ENCODE results near the gene MECR.

Gene MECR

DNA sequence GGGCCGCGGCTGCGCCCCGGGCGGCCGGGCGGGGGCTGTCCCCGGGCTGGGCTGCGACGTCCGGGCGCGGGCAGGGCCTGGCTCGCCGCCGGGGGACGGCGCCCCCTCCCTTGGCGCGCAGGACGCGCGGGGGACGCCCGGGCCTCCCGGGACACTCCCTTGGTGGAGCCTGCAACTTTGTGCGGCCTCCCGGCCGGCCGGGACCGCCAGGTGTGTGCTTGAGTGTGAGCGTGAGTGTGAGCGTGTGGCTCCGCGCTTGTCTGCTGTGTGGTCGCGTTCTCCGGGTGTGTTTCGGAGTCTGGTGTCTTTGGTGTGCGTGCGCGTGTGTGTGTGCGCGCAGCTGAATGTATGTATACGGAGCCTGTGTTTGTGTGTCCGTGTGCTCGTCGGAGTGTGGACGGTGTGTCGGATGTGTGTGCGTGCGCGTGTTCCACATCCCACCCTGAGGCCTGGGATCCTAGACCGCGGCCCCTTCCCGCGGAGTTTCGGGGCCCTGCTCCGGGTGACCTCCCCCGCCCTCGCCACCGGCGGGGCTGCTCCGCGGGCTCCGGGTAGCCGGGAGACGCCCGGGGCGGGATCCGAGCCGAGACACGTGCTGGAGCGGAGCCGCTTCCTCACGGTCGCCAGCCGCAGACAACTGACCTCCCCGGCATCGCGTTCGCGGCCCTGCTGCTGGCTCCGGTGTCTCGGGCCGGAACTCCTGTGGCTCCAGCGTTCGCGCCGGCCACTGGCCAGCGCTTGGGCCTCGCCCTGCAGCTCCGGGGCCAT, 7.3 kb upstream of the MECR start:
- H2BK15ac ChIP-seq (ENCODE audit: low read depth, poor library complexity, severe bottlenecking) = no peak overlapping the region
- peaks cover 7% of the 10 kb centered on the region for H3K79me1 ChIP-seq (replicated peaks; ENCODE audit: low read length, poor library complexity, severe bottlenecking)
- H3K9me3 ChIP-seq (ENCODE audit: control insufficient read depth, low read length) = no peaks in the 10 kb centered on the region
- H3K9ac ChIP-seq (ENCODE audit: low read length) = peak overlapping the region; percentile 82
- H3K4ac ChIP-seq (ENCODE audit: low read depth in 1 of 2, low read length in 2 of 2) = no peak overlapping the region
- H3K14ac ChIP-seq (ENCODE audit: low read length in 2 of 2) = no peak overlapping the region
- peak overlapping the region; percentile 69 to 88 for H3K4me3 ChIP-seq (ENCODE audit: insufficient read depth in 1 of 2, low read depth in 1 of 2, low read length in 2 of 2)
- H2AK5ac ChIP-seq (ENCODE audit: low read length, severe bottlenecking) = no peak overlapping the region
- H2BK12ac ChIP-seq (ENCODE audit: low read length in 2 of 2) = peak overlapping the region; percentile 21 to 22
- no peak overlapping the region for H4K91ac ChIP-seq (ENCODE audit: low read length)
- no peak overlapping the region for H2AFZ ChIP-seq (ENCODE audit: low read depth, low read length)
- H3K18ac ChIP-seq (ENCODE audit: low read depth in 1 of 2, low read length in 2 of 2) = peak overlapping the region in 1 of 2 experiments; percentile 70
- H3K4me2 ChIP-seq (ENCODE audit: low read length, poor library complexity, severe bottlenecking) = peak overlapping the region; percentile 81
- H3K27me3 ChIP-seq (ENCODE audit: control insufficient read depth in 1 of 2, insufficient read depth in 1 of 2, low read length in 2 of 2) = peaks cover 0 to 19% of the 10 kb centered on the region in 2 experiments
- H2BK5ac ChIP-seq (ENCODE audit: low read depth, low read length, poor library complexity, severe bottlenecking) = no peak overlapping the region
- peak; percentile 50 for DNase-seq
- H3K27ac ChIP-seq (ENCODE audit: low read length, poor library complexity, severe bottlenecking) = no peak overlapping the region
- WGBS = 1% methylated on average over 64 of the region's 93 CpGs
- H3K36me3 ChIP-seq (ENCODE audit: control insufficient read depth in 1 of 2, insufficient read depth in 2 of 2, low read depth in 1 of 2, low read length in 2 of 2) = no peaks in the 10 kb centered on the region
- peaks cover 25% of the 10 kb centered on the region for H3K4me1 ChIP-seq (ENCODE audit: control insufficient read depth, insufficient read depth, low read depth, low read length)
- peak overlapping the region; percentile 43 for H2BK120ac ChIP-seq (ENCODE audit: low read depth, low read length)
- H4K8ac ChIP-seq (ENCODE audit: low read length) = peak overlapping the region; percentile 53
- H3K23ac ChIP-seq (ENCODE audit: low read length in 2 of 2) = no peak overlapping the region

DNA sequence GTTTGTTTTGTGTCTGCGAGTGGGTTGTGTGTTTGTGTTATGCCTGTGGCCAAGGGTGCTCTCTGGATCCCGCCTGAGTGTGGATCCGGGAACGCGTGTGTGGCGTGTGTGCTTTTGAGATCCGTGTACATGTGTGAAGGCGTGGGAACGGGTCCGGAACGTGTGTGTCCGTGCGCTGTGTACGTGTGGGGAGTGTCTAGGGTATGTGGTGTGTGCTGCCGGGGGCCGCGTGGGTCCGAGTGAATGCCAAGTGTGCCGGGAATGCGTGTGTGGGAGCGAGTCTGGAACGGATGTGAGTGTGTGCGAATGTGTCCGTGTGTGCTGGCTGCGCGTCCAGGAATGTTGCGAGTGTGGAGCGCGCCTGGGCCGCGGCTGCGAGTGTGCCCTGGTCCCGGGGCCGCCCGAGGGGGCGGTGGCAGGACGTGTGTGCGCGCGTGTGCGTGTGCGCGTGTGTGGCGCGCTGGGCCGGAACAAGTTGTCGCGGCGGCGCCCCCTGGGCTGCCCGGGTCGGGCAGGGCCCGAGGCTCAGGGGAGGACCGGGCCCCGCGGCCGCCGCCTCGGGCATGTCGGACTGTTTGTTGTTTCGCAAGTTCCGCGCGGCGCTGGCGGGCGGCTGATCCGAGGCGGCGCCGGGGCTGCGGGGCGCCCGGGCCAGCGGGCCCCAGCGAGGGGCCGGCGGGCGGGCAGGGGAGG, 6.5 kb upstream of the MECR start:
- Histone ChIP-seq H2BK5ac (ENCODE audit: low read depth, low read length, poor library complexity, severe bottlenecking) (no peak overlapping the region), H2BK15ac (ENCODE audit: low read depth, poor library complexity, severe bottlenecking) (peak overlapping the region; percentile 19), H4K91ac (ENCODE audit: low read length) (peak overlapping the region; percentile 2), H3K9ac (ENCODE audit: low read length) (peak overlapping the region; percentile 85), H3K4me1 (ENCODE audit: control insufficient read depth, insufficient read depth, low read depth, low read length) (peaks cover 25% of the 10 kb centered on the region), H3K36me3 (ENCODE audit: control insufficient read depth in 1 of 2, insufficient read depth in 2 of 2, low read depth in 1 of 2, low read length in 2 of 2) (no peaks in the 10 kb centered on the region), H2AFZ (ENCODE audit: low read depth, low read length) (peak overlapping the region; percentile 65), H3K4me3 (ENCODE audit: insufficient read depth in 1 of 2, low read depth in 1 of 2, low read length in 2 of 2) (peak overlapping the region; percentile 69 to 87), H3K18ac (ENCODE audit: low read depth in 1 of 2, low read length in 2 of 2) (peak overlapping the region; percentile 46 to 70), H3K9me3 (ENCODE audit: control insufficient read depth, low read length) (no peaks in the 10 kb centered on the region), H3K23ac (ENCODE audit: low read length in 2 of 2) (peak overlapping the region in 1 of 2 experiments; percentile 75), H3K27ac (ENCODE audit: low read length, poor library complexity, severe bottlenecking) (no peak overlapping the region), H2AK5ac (ENCODE audit: low read length, severe bottlenecking) (no peak overlapping the region), H3K4ac (ENCODE audit: low read depth in 1 of 2, low read length in 2 of 2) (no peak overlapping the region), H3K14ac (ENCODE audit: low read length in 2 of 2) (peak overlapping the region in 1 of 2 experiments; percentile 57), H2BK120ac (ENCODE audit: low read depth, low read length) (peak overlapping the region; percentile 43), H3K4me2 (ENCODE audit: low read length, poor library complexity, severe bottlenecking) (peak overlapping the region; percentile 81), H3K79me1 (replicated peaks; ENCODE audit: low read length, poor library complexity, severe bottlenecking) (peaks cover 7% of the 10 kb centered on the region), H3K27me3 (ENCODE audit: control insufficient read depth in 1 of 2, insufficient read depth in 1 of 2, low read length in 2 of 2) (peaks cover 0 to 19% of the 10 kb centered on the region in 2 experiments), H4K8ac (ENCODE audit: low read length) (peak overlapping the region; percentile 4), H2BK12ac (ENCODE audit: low read length in 2 of 2) (no peak overlapping the region)
- peak; percentile 68 for DNase-seq
- WGBS = 1% methylated on average over 61 of the region's 79 CpGs

DNA sequence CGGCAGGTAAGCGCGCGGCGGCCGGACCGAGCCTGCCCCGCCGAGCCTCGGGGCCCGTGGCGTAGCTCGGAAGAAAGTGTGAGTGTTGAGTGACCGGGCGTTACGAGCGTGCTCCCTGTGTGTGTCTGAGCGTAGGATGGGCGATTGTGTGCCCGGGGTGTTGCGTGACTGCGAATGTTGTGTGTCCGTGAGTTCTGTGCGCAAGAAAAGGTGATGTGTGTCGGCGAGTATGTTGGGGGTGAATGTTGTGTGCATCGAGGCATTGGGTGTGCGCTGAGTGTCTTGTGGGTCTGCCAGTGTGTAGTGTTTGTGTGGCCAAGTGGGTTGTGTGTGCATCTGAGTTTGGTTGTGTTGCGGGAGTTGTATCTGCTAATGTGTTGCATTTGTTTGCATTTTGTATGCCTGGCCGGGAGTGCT, 6.0 kb upstream of the MECR start:
- WGBS = 2% methylated on average over 30 of the region's 30 CpGs
- Histone ChIP-seq H3K4me1 (ENCODE audit: control insufficient read depth, insufficient read depth, low read depth, low read length) (peaks cover 25% of the 10 kb centered on the region), H2BK5ac (ENCODE audit: low read depth, low read length, poor library complexity, severe bottlenecking) (no peak overlapping the region)

More for the DNA sequence above, 6.0 kb upstream of the MECR start:
- Histone ChIP-seq H3K9me3 (ENCODE audit: control insufficient read depth, low read length) (no peaks in the 10 kb centered on the region), H3K23ac (ENCODE audit: low read length in 2 of 2) (peak overlapping the region in 1 of 2 experiments; percentile 81), H2BK15ac (ENCODE audit: low read depth, poor library complexity, severe bottlenecking) (no peak overlapping the region), H3K4me2 (ENCODE audit: low read length, poor library complexity, severe bottlenecking) (peak overlapping the region; percentile 81), H2BK12ac (ENCODE audit: low read length in 2 of 2) (peak overlapping the region in 1 of 2 experiments; percentile 17), H3K36me3 (ENCODE audit: control insufficient read depth in 1 of 2, insufficient read depth in 2 of 2, low read depth in 1 of 2, low read length in 2 of 2) (no peaks in the 10 kb centered on the region), H3K14ac (ENCODE audit: low read length in 2 of 2) (peak overlapping the region in 1 of 2 experiments; percentile 57), H4K8ac (ENCODE audit: low read length) (peak overlapping the region; percentile 36), H3K27ac (ENCODE audit: low read length, poor library complexity, severe bottlenecking) (no peak overlapping the region), H3K18ac (ENCODE audit: low read depth in 1 of 2, low read length in 2 of 2) (peak overlapping the region; percentile 31 to 46), H3K9ac (ENCODE audit: low read length) (peak overlapping the region; percentile 85), H3K4me3 (ENCODE audit: insufficient read depth in 1 of 2, low read depth in 1 of 2, low read length in 2 of 2) (peak overlapping the region; percentile 69 to 87), H4K91ac (ENCODE audit: low read length) (peak overlapping the region; percentile 2), H3K27me3 (ENCODE audit: control insufficient read depth in 1 of 2, insufficient read depth in 1 of 2, low read length in 2 of 2) (peaks cover 0 to 19% of the 10 kb centered on the region in 2 experiments), H2BK120ac (ENCODE audit: low read depth, low read length) (no peak overlapping the region), H2AK5ac (ENCODE audit: low read length, severe bottlenecking) (no peak overlapping the region), H3K4ac (ENCODE audit: low read depth in 1 of 2, low read length in 2 of 2) (no peak overlapping the region), H2AFZ (ENCODE audit: low read depth, low read length) (peak overlapping the region; percentile 65), H3K79me1 (replicated peaks; ENCODE audit: low read length, poor library complexity, severe bottlenecking) (peaks cover 7% of the 10 kb centered on the region)
- DNase-seq = no peak
